RWPE1 (cell line): ENCODE results near the gene SP2.
"Not testable (repeated sequence)": the region's sequence is repeated elsewhere in the genome, so short reads cannot be mapped to it uniquely, and the experiment has no call there.

Experiments
- CTCF ChIA-PET: fragments of 350-600 bp; sonication (Branson Sonifier 250); formaldehyde crosslinking; extraction: SDS; loops from one replicate; lab custom pipeline; 2021; lab: Yijun Ruan, JAX
- POLR2A ChIA-PET: fragments of 400-600 bp; formaldehyde crosslinking; extraction: SDS; loops from one replicate; lab custom pipeline; 2020; ENCODE audit warnings: antibody characterized with exemption; ENCODE audit not compliant: low non-redundant PET; lab: Yijun Ruan, JAX
- DNase-seq: peaks from one replicate; pipeline ENCODE4 v3.0.0; 2012; ENCODE audit warnings: low spot score
- H3K27ac ChIP-seq: fragments of 450-650 bp; 2 replicates; pipeline ENCODE4 v1.5.1; 2017
- TF ChIP-seq, protein P1 (sequence below): fragments of 450-650 bp; conservative IDR thresholded peaks from 2 replicates; pipeline ENCODE4 v1.5.1; 2017; ENCODE audit warnings: low read depth, mild to moderate bottlenecking

Gene SP2

DNA sequence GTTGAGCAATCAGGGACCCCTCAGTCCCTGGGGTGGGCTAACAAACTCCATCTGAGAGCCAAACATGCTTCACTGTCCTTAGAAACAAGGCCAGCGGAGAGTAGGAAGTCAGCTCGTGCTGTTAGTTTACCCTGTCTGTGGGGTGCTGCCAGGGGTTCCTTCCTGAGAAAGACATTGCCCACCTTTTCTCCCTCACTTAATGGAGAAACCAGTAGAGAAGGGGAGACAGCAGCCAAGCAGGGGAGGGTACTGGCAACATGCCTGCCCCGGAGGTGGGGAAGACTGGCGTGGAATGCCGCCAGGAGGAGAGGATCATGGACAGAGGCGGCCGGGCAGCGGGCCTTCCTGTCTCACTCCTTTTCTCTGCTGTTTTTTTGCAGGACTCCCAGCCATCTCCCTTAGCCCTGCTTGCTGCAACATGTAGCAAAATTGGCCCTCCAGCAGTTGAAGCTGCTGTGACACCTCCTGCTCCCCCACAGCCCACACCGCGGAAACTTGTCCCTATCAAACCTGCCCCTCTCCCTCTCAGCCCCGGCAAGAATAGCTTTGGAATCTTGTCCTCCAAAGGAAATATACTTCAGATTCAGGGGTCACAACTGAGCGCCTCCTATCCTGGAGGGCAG is 19.9 kb downstream of the SP2 start:
- TF ChIP-seq, protein P1, sequence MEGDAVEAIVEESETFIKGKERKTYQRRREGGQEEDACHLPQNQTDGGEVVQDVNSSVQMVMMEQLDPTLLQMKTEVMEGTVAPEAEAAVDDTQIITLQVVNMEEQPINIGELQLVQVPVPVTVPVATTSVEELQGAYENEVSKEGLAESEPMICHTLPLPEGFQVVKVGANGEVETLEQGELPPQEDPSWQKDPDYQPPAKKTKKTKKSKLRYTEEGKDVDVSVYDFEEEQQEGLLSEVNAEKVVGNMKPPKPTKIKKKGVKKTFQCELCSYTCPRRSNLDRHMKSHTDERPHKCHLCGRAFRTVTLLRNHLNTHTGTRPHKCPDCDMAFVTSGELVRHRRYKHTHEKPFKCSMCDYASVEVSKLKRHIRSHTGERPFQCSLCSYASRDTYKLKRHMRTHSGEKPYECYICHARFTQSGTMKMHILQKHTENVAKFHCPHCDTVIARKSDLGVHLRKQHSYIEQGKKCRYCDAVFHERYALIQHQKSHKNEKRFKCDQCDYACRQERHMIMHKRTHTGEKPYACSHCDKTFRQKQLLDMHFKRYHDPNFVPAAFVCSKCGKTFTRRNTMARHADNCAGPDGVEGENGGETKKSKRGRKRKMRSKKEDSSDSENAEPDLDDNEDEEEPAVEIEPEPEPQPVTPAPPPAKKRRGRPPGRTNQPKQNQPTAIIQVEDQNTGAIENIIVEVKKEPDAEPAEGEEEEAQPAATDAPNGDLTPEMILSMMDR, result no peak
- peak overlapping the region; percentile 72 for H3K27ac ChIP-seq
- POLR2A ChIA-PET, result interaction anchor here (0.5 kb wide), 1 partner anchor 37 kb away, joined by 3 read pairs; no protein-coding TSS in a partner anchor
- CTCF ChIA-PET, result no interaction called here
- no peak for DNase-seq

DNA sequence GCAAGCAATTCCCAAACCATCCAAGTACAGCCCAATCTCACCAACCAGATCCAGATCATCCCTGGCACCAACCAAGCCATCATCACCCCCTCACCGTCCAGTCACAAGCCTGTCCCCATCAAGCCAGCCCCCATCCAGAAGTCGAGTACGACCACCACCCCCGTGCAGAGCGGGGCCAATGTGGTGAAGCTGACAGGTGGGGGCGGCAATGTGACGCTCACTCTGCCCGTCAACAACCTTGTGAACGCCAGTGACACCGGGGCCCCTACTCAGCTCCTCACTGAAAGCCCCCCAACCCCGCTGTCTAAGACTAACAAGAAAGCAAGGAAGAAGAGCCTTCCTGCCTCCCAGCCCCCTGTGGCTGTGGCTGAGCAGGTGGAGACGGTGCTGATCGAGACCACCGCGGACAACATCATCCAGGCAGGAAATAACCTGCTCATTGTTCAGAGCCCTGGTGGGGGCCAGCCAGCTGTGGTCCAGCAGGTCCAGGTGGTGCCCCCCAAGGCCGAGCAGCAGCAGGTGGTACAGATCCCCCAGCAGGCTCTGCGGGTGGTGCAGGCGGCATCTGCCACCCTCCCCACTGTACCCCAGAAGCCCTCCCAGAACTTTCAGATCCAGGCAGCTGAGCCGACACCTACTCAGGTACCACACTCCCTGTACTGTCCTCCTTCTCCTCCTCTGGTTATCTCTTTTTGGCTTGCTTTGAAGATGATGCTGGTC is 20.6 kb downstream of the SP2 start:
- no peak for DNase-seq
- ChIA-PET POLR2A (interaction anchor here (0.6 kb wide), 1 partner anchor 1700 kb away, joined by 4 read pairs; no protein-coding TSS in a partner anchor), CTCF (interaction anchor here (0.8 kb wide), 1 partner anchor 30 kb away, joined by 5 read pairs; no protein-coding TSS in a partner anchor)
- TF ChIP-seq, protein P1, result no peak
- peak overlapping the region; percentile 72 for H3K27ac ChIP-seq

DNA sequence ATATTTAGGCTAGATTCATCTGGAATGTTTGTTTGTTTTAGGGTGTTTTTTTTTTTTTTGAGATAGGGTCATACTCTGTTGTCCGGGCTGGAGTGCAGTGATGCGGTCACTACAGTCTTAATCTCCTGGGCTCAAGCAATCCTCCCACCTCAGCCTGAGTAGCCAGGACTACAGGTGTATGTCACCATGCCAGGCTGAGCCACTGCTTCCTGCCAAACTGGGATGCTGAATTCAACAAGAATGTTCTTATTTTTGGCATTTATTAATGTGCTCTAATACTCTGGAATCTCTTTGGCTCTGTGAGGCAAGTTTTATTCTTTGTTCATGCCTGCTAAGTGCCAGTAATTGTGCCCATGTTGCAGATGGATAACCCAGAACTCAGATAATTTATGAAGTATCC is 21.5 kb downstream of the SP2 start:
- TF ChIP-seq, protein P1, result no peak
- DNase-seq, result no peak
- CTCF ChIA-PET, result interaction anchor here (0.8 kb wide), 1 partner anchor 30 kb away, joined by 5 read pairs; no protein-coding TSS in a partner anchor
- H3K27ac ChIP-seq, result no peak overlapping the region
- POLR2A ChIA-PET, result interaction anchor here (0.6 kb wide), 1 partner anchor 1699 kb away, joined by 4 read pairs; no protein-coding TSS in a partner anchor

DNA sequence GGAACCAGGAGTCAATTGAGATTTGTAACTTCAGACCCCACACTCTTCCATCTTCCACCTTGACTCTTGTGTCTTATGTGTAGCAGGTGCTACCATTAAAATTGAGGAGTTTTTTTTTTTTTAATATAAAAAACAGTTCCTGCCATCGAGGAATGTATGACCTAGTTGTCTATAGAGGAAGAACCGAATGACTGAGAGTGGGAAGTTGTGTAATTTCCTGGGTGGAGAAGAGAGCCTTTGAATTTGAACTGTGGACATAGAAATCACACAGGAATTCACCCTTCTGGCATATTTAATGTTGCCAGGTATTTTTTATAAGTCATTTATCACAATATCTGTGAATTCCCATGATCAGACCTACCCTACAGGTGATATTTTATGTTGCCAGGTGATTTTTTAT is 22.0 kb downstream of the SP2 start:
- ChIA-PET CTCF (interaction anchor here (0.6 kb wide), 2 partner anchors 119 to 1169 kb away, joined by 3 read pairs; no protein-coding TSS in a partner anchor), POLR2A (no interaction called here)
- TF ChIP-seq, protein P1, result no peak
- no peak for DNase-seq
- no peak overlapping the region for H3K27ac ChIP-seq

DNA sequence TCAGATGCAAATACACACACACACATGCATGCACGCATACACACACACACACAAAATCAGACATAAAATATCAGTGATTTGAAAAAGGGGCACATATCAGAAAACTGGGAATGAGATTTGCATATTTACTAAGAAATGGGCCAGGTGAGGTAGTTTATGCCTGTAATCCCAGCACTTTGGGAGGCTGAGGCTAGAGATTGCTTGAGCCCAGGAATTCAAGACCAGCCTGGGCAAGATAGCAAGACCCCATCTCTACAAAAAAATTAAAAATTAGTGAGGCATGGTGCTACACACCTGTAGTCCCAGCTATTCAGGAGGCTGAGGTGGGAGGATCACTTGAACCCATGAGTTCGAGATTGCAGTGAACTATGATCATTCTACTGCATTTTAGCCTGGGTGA is 23.0 kb downstream of the SP2 start:
- H3K27ac ChIP-seq, result no peak overlapping the region
- TF ChIP-seq, protein P1, result no peak
- POLR2A ChIA-PET, result interaction anchor here (0.7 kb wide), 1 partner anchor 23 kb away, joined by 3 read pairs; the partner anchor contains the start of gene PNPO
- DNase-seq, result no peak
- CTCF ChIA-PET, result interaction anchor here (1.0 kb wide), 1 partner anchor 28 kb away, joined by 3 read pairs; no protein-coding TSS in a partner anchor

DNA sequence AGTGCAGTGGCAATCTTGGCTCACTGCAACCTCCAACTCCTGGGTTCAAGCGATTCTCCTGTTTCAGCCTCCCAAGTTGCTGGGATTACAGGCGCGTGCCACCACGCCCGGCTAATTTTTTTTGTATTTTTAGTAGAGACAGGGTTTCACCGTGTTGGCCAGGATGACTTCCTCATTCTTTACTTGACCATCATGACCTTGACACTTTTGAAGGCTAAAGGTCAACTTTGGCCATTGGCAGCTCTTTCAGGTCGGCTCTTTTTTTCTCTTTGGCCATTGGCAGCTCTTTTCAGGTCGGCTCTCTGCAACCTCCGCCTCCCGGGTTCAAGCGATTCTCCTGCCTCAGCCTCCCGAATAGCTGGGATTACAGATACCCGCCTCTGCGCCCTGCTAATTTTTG is 23.9 kb downstream of the SP2 start:
- ChIA-PET CTCF (interaction anchor here (0.8 kb wide), 1 partner anchor 122 kb away, joined by 3 read pairs; no protein-coding TSS in a partner anchor), POLR2A (interaction anchor here (0.7 kb wide), 1 partner anchor 21 kb away, joined by 3 read pairs; no protein-coding TSS in a partner anchor)
- H3K27ac ChIP-seq, DNase-seq: not testable (repeated sequence)
